Small intestine (tissue), 7 donors: ENCODE data around the gene SATB2. TPM values are rescaled to one million over a fixed set of nuclear protein-coding genes. Genes with fewer than 3 reads are reported as not detected.
A peak's percentile ranks its signal among the peaks of the same experiment; 100 is the strongest.

Experiments
- DNase-seq, 2 donors: peaks; one replicate each; pipeline versions ENCODE4 v3.0.0 to v3.0.0-alpha.2; 2013
- FAIRE-seq: peaks from 2 replicates; lab custom pipeline; 2012; peaks lifted over from hg19 to GRCh38; lab: Jason Lieb, UNC
- H3K27ac ChIP-seq, 3 donors: one replicate each; pipeline ENCODE4 v1.5.1; 2013; ENCODE audit warnings: low read length in 2 of 3, mild to moderate bottlenecking in 2 of 3, control low read depth in 1 of 3, inconsistent platforms in 1 of 3, low read depth in 1 of 3, moderate library complexity in 1 of 3
- H3K27me3 ChIP-seq, 3 donors: one replicate each; pipeline ENCODE4 v1.6.1; 2013; ENCODE audit warnings: low read length in 3 of 3, inconsistent platforms in 1 of 3; ENCODE audit not compliant: control insufficient read depth in 3 of 3, insufficient read depth in 3 of 3
- H3K36me3 ChIP-seq, 3 donors: one replicate each; pipeline ENCODE4 v1.6.1; 2013; ENCODE audit warnings: low read length in 3 of 3, inconsistent platforms in 1 of 3, low read depth in 1 of 3, mild to moderate bottlenecking in 1 of 3, moderate library complexity in 1 of 3; ENCODE audit not compliant: control insufficient read depth in 3 of 3, insufficient read depth in 2 of 3
- H3K4me1 ChIP-seq, 3 donors: one replicate each; pipeline ENCODE4 v1.6.1; 2013; ENCODE audit warnings: low read length in 2 of 3, inconsistent platforms in 1 of 3, low read depth in 1 of 3, mild to moderate bottlenecking in 1 of 3, moderate library complexity in 1 of 3; ENCODE audit not compliant: control insufficient read depth in 3 of 3, insufficient read depth in 2 of 3
- H3K4me3 ChIP-seq, 3 donors: one replicate each; pipeline ENCODE4 v1.5.1; 2013; ENCODE audit warnings: low read length in 3 of 3, control low read depth in 1 of 3, inconsistent platforms in 1 of 3, low read depth in 1 of 3, mild to moderate bottlenecking in 1 of 3, moderate library complexity in 1 of 3
- H3K9me3 ChIP-seq, 2 donors: one replicate each; pipeline ENCODE4 v1.6.1; 2013; ENCODE audit warnings: low read depth in 1 of 2, low read length in 1 of 2; ENCODE audit not compliant: control insufficient read depth in 2 of 2, insufficient read depth in 1 of 2
- WGBS, 3 donors: extraction: QIAGEN DNeasy Blood & Tissue Kit; methylation state at CpG; one replicate each; pipeline ENCODE4 v1.1.7; 2013; 5-methylcytosine and 5-hydroxymethylcytosine counted together
- polyA plus RNA-seq, 4 donors: library from polyadenylated mRNA; stranded (reverse) in 3 of 4; unstranded in 1 of 4; fragments of 200-250 nt in 3 of 4; fragments of 120-200 nt in 1 of 4; gene quantifications; one replicate each; pipeline versions ENCODE4 v1.2.1 to v1.2.3, GENCODE V29; 2013
- donor health status: healthy with polysubstance abuse.
- donor health status: control.
- donor health status: control.
- donor health status: Bipolar disorder and iron deficiency.
- donor health status: healthy.

Gene SATB2
- polyA plus RNA-seq, 4 donors: 1.5 to 33.9 (median 2.0) TPM

DNA sequence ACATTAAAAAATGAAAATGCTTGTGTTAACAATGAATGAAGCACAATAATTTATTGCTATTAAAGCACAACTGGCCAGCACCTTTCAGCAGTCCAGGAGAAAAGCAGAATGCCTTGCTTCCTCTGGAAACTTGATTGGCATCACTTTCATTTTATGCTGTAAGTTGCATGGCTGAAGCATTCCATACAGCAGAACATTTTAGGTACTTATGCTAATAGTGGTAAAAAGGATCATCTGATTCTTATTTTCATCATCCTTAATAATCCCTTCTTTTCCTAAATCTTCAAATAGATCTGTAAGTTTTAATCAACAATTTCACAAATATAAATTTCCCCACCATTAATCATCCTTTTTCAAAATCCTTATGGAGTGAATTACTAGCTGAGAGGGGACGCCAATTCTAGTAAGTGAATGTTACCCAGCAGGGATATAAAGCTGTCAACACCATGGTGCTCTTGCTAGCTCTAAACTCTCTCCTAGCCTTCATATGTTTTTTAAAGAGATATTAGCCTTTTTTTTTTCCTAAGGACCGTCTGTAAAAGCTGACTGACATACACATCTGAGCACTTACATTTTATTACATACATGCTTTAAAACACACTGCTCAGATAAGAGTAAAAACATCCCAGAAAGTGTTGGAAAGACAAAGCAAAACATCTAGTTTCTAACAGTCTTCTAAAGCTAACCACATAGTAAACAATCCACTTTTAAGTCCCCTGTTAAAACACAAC, 5.3 kb downstream of the SATB2 start:
- Histone ChIP-seq H3K36me3 (no peaks in the 10 kb centered on the region), H3K4me1 (peaks cover 0 to 15% (median 10%) of the 10 kb centered on the region in 3 donors), H3K4me3 (no peak overlapping the region), H3K27me3 (peaks cover 0 to 23% (median 14%) of the 10 kb centered on the region in 3 donors), H3K9me3 (no peaks in the 10 kb centered on the region), H3K27ac (no peak overlapping the region)
- WGBS, 3 donors: 59 to 73% (median 62%) methylated on average over 2 of the region's 2 CpGs
- FAIRE-seq (no peak), DNase-seq (no peak)

DNA sequence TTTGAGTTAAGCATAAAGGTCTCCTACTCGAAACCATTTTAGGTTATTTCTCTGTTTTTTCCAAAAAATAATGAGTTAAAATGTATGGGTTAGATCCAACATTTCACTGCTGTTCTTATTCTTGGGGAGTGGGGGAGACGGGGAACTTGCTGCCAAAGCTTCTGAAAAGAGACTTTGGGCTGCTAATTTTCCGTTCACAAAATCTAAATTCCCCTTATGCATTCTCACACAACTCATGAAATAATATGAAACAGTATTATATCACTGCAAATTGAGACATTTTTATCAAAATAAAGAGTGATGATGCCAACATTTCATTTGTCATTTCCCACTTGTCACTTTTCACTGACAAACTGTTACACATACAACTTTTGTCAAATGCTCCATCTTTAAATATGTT, 7.8 kb downstream of the SATB2 start:
- Histone ChIP-seq H3K27me3 (no peaks in the 10 kb centered on the region), H3K9me3 (no peaks in the 10 kb centered on the region), H3K4me1 (no peaks in the 10 kb centered on the region), H3K4me3 (no peak overlapping the region), H3K27ac (no peak overlapping the region), H3K36me3 (no peaks in the 10 kb centered on the region)
- FAIRE-seq (no peak), DNase-seq (no peak)
- 83 to 94% (median 86%) methylated on average over 3 of the region's 3 CpGs for WGBS, 3 donors

DNA sequence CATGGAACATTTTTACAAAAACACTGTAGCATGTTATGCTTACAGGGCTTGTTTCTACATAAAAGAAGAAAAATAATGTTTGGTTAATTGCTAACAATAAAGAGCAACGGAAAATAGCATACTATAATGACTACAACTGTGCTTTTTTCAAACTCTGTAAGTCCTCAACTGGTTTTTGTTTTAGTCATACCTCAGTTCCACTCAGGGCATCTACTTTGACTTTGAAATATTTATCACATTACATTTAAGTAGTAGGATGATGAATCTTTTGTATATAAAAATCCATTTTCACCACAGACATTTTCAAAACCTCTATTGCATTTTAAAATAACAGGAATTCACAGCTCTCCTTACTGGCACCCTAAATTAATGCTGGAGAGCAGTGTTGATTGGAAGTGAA, 8.3 kb downstream of the SATB2 start:
- 60 to 76% (median 76%) methylated on average over 1 of the region's 1 CpG for WGBS, 3 donors
- Histone ChIP-seq H3K4me3 (no peak overlapping the region), H3K4me1 (no peaks in the 10 kb centered on the region), H3K36me3 (no peaks in the 10 kb centered on the region), H3K27ac (no peak overlapping the region), H3K9me3 (no peaks in the 10 kb centered on the region), H3K27me3 (no peaks in the 10 kb centered on the region)
- DNase-seq (no peak), FAIRE-seq (no peak)

DNA sequence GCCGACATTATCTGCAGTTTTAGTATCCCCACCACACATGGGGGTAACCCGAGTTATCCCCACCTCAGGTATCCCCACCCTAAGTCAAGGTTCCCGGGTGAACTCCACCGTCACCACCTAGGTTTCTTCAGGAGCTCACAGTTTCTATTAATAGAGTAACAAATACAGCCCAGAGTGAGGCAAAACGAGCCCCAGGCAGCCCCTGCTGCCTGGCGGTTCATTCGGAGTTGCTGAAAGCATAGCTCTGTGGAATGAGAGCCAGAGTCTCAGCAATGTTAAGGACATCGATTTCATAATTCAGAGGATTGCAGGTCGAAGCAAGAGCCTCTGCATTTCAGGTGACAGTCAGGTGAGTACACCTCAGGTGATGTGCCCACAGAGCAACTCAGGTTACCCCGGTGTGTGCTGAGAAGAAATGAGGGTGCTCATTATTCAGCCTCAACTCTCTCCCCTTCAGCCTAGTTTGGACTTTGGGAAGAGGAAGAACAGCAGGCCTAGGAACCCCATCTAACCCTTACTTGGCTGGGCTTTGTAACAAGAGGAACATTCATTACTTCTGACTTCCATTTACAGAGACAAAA, 10.7 kb downstream of the SATB2 start:
- no peaks in the 10 kb centered on the region for H3K9me3 ChIP-seq
- H3K27ac ChIP-seq: no peak overlapping the region
- FAIRE-seq (no peak), DNase-seq (peak in 1 of 2 donors; percentile 53)
- 85 to 87% (median 87%) methylated on average over 10 of the region's 10 CpGs for WGBS, 3 donors
- H3K27me3 ChIP-seq: no peaks in the 10 kb centered on the region
- H3K36me3 ChIP-seq: no peaks in the 10 kb centered on the region
- H3K4me3 ChIP-seq: no peak overlapping the region
- no peaks in the 10 kb centered on the region for H3K4me1 ChIP-seq

DNA sequence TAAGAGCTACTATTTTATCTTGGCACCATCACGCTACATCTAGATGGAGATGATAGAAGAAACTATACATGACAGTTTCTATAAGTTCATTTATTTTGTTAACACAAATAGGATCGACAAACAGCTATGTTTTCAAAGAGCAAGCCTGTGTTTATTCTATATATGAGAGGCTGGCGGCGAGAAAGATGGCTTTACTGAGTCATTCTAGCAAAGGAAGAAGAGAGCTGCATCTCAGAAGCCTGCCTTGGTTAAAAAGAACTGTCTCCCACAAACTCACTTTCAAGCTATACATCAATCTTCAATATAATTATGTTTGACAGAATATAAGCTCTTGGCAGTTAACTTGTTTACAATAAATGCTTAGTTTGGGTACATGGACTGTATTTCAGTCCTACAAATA, 13.0 kb downstream of the SATB2 start:
- DNase-seq (no peak), FAIRE-seq (no peak)
- Histone ChIP-seq H3K4me1 (no peaks in the 10 kb centered on the region), H3K9me3 (no peaks in the 10 kb centered on the region), H3K27me3 (no peaks in the 10 kb centered on the region), H3K36me3 (no peaks in the 10 kb centered on the region), H3K27ac (no peak overlapping the region), H3K4me3 (no peak overlapping the region)
- WGBS, 3 donors: 68 to 89% (median 88%) methylated on average over 4 of the region's 4 CpGs

DNA sequence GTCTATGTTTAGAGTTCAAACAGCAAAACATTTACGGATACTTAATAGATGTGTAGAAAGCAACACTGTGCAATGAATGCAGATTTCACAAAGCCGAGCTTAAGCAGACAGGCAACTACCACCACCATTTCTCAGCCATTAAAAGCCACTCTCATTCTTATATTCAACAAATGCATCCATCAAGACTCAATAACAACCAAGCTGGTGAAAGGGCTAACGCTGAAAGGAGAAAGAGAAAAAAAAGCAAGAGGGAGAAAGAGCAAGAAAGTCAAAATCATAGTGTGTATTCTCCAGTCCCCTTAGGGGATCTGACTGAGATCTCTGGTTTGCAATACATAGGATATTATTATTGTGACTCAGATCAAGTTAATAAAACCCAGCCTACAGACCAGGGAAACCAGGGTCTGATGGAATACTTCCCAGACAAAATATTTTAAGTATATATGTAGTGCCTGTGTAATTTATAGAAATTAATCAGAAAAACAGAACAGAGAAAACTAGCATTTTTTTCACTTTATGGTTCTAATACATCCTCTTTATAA, 14.1 kb downstream of the SATB2 start:
- Histone ChIP-seq H3K36me3 (no peaks in the 10 kb centered on the region), H3K9me3 (no peaks in the 10 kb centered on the region), H3K27ac (no peak overlapping the region), H3K27me3 (no peaks in the 10 kb centered on the region), H3K4me3 (no peak overlapping the region), H3K4me1 (no peaks in the 10 kb centered on the region)
- DNase-seq (no peak), FAIRE-seq (peak; percentile 41)
- 59 to 72% (median 67%) methylated on average over 3 of the region's 3 CpGs for WGBS, 3 donors

DNA sequence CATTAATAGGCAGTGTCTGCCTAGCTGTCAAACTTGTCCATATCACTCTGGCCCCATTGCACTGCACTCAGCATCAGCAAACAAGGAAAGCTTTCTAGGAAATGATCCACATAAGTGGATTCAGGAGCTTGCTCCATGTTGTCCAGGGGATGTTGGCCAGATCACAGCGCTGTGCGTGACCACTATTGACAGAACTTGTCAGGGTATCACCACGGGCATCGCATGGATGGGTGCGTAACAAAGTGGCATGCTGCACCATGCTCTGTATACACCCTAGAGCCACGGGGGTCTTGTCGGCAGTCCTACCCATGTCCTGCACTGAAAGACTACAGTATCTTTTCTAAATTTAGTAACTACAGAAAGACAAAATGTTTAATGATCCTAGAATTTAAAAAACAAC, 15.6 kb downstream of the SATB2 start:
- H3K4me1 ChIP-seq: no peaks in the 10 kb centered on the region
- DNase-seq: no peak
- H3K9me3 ChIP-seq: no peaks in the 10 kb centered on the region
- 92 to 96% (median 94%) methylated on average over 7 of the region's 7 CpGs for WGBS, 3 donors
- no peaks in the 10 kb centered on the region for H3K27me3 ChIP-seq
- no peak overlapping the region for H3K27ac ChIP-seq
- no peak for FAIRE-seq
- H3K4me3 ChIP-seq: no peak overlapping the region
- no peaks in the 10 kb centered on the region for H3K36me3 ChIP-seq

DNA sequence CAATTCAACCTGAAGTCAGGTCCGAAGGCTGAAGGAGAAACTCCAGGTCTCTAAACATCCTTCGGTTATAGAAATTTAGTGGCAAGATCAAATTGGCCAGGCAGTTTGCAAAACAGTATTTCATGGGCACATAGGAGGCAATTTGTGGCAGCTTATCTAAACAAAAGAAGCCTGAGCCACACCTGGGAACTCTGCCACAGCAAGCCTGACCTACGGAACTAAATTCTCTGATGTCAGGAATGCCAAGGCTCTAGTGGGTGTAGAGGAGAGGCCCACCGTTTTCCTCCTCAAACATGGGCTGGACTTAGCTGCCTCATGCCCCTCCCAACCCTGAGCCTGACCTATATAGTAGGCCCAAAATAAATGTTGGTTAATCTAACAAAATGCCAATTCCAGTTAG, 16.0 kb downstream of the SATB2 start:
- Histone ChIP-seq H3K9me3 (no peaks in the 10 kb centered on the region), H3K4me3 (no peak overlapping the region), H3K27ac (no peak overlapping the region), H3K27me3 (no peaks in the 10 kb centered on the region), H3K36me3 (no peaks in the 10 kb centered on the region), H3K4me1 (no peaks in the 10 kb centered on the region)
- DNase-seq (no peak), FAIRE-seq (no peak)
- 45 to 80% (median 53%) methylated on average over 4 of the region's 4 CpGs for WGBS, 3 donors
